ENCODE results near the gene PTRH2.

- TF ChIP-seq CTCF (IDR thresholded peaks at IDR 0.05) (no peak), ZFX (IDR thresholded peaks at IDR 0.05; ENCODE audit: borderline replicate concordance) (no peak)
Observed at GRCh38 chr17:59698143-59698542, 9.1 kb downstream of the PTRH2 start.
